Dermis microvascular lymphatic vessel endothelial cell (primary cell): ENCODE data around the gene ATP11A. TPM values are rescaled to one million over a fixed set of nuclear protein-coding genes. Genes with fewer than 3 reads are reported as not detected.

Experiments
- DNase-seq, 2 donors: peaks; one replicate each; pipeline versions ENCODE4 v3.0.0 to v3.0.0-alpha.2; 2010; ENCODE audit warnings: low read depth in 2 of 2
- total RNA-seq: library from RNA; depleted of rRNA; stranded (reverse); fragments of >200 nt; gene quantifications from 2 replicates; pipeline ENCODE4 v1.2.1, GENCODE V29; 2014

Gene ATP11A
- total RNA-seq, 1 donor from 2014 or later: 11.2 TPM

- DNase-seq: peak in 1 of 2 donors; percentile 84
These were observed 32.8 kb downstream of the ATP11A start for GRCh38 chr13:112722433-112723263.

GRCh38 chr13:112723771-112724170 is 33.9 kb downstream of the ATP11A start:
- DNase-seq: no peak

DNA sequence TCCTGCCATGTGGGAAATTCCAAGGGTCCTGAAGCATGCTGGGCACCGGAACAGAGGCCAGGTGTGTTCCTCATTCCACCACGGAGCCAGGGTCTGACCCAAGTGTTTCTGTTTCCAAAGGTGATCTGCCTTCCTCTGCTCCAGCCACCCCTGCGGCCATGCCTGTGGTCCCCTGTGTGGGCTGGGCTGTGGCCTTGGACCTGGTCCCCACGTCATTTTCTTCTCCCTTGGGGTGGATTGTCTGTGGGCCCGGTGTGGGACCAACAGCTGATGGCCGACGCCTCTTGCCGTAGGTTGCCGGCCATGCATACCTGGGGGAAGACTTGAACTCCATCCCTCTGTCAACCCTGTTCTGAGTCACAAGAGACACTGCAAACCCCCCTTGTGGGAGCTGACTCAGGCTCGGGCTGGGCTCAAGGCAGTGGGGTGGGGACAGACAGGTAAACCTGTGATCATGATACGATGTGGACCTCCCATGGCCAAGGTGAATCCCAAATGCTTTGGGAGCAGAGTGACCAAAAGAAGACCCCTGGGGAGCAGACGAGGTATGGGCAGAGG is 35.0 kb downstream of the ATP11A start:
- no peak for DNase-seq

DNA sequence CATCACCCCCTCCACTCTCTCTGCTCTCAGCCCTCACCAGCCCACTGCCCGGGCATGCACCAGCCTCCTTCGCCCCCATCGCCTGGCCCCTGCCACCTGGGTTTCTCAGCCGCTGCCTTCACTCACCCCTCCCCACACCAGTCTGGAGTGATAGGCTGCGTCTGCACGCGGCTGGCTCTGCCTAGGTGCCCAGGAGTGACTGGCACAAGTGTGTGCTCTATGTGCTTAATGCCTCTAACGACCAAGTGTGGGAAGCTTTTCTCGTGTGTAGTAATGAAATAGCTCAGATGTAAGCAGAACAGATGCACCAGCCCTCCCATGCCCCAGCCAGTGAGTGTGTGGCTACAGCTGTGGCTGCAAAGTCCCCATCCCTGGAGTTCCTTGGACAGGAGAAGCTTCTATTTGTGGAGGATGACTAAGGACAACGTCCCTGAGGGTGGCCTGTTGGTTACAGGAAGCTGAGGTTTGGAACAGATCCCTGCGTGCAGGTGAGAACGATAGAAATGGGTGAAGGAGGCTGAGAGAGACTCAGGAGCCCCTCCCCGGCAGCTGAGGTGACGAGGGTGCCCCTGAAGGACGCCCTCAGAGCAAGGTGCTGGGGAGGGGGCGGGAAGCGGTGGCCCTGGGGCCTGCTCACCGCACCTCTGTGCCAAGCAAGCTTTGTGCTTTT is 35.6 kb downstream of the ATP11A start:
- DNase-seq: no peak

DNA sequence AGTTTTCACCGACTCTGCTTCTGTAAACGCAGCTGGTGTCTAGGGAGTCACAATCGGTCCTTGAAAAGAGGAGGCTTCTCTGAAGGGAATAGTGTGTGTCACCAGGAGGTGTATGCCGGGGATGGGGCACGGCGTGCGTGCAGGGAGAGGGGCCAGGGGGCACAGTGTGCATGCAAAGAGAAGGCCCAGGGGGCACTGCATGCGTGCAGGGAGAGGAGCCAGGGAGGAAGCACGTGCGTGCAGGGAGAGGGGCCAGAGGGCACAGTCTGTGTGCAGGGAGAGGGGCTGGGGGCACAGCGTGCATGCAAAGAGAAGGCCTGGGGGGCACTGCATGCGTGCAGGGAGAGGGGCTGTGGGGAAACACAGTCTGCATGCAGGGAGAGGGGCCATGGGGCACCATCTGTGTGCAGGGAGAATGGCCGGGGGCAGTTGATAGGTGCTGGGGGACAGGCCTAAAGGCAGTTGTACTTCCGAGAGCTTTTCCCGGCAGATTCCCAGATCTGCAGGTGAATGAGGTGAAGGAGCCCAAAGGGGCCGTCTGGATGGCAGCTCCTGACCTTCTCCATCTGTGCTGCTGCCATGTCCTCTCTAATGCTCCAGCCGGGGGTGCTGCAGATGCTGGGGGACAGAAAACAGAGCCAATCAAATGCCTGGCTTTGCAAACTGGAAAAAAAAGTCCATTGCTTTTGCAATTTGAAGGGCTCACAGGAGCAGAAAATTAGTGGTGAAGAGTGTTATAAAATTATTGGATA is 36.4 kb downstream of the ATP11A start:
- no peak for DNase-seq

GRCh38 chr13:112727581-112727980 is 37.7 kb downstream of the ATP11A start:
- no peak for DNase-seq

DNA sequence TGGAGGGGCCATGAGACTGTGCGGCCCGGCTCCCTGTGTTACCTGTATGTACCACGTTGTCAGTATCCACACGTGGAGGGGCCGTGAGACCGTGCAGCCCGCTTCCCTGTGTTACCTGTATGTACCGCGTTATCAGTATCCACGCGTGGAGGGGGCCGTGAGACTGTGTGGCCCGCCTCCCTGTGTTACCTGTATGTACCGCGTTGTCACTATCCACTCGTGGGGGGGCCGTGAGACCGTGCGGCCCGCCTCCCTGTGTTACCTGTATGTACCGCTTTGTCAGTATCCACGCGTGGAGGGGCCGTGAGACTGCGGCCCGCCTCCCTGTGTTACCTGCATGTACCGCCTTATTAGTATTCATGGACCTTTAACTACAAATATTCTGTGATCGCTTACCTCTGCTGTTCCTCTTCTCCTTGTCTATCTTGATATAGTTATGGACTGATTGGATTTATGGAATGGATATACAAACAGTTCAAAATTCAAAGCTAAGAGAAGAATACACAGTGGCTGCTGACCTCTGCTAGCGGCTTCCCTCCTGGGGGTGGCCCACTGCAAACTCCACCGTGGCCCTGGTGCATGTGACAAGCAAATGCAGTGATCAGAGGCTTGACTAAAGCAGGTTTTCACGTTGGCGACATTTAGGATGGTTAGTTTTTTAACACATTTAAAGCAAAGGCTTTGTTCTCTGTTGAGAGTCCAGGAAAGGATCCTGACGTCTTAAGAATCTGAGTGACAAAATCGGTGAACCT is 38.7 kb downstream of the ATP11A start:
- DNase-seq: no peak

GRCh38 chr13:112729408-112729807 is 39.6 kb downstream of the ATP11A start:
- no peak for DNase-seq

- DNase-seq: no peak
These were observed 40.4 kb downstream of the ATP11A start for GRCh38 chr13:112730157-112730671.

GRCh38 chr13:112731667-112732616 is 42.1 kb downstream of the ATP11A start:
- no peak for DNase-seq

- no peak for DNase-seq
These were observed 42.8 kb downstream of the ATP11A start for GRCh38 chr13:112732679-112733078.

DNA sequence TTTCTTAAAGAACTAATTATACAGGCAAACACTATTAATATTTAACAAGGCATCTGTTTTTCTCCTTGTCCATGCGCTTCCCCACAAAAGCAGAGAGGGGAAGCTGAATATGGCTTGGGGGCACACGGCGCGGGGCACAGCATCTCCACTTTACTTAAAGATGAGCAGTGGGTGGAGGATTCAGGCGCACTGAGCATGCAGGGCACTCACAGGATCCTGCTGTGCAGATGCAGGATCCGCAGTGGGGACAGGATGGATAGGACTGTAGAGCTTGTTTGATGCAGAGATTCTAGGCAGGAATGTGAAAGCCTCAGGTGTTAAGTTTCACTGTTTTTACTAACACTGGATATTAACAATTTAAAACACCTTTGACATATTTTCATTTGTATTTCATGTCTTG is 43.3 kb downstream of the ATP11A start:
- no peak for DNase-seq

GRCh38 chr13:112733661-112734379 is 44.0 kb downstream of the ATP11A start:
- DNase-seq: no peak

DNA sequence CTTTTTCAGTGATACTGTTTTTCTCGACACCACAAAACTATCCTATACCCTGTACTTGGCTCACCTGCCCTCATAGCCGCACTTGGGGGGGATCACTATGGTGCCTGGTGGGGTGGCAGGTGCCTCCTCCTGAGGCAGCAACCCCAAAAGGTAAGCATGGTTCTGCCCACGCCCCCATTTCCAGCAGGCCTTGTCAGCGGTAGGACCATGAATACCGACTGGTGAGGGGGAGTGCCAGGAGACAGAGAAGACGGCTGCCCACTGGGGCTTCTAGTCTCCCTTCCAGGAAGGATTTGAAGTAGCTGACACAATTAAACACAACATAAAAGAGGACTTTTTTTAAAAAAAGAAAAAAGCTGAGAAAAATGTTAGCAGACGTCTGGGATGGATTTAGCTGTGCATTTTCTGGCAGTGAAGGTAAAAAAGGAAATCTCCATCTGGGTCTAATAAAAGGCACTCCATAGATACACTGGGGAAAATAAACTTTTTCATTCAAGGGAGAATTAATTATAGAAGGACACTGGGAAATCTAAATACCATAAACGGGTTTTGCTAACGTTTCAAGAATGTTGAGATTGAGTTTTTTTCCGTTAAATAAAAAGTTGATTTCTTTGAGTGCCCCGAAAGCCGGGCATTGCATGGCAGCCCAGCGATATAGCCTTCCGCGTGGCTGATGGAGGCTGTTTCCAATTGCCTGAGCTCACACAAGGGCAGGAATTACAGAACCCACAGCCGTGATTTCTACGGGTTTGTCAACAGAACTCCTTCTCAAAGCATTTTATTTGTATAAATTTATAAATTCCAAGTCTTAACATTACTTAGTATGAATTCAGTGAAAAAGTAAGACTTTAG is 45.1 kb downstream of the ATP11A start:
- DNase-seq: no peak

GRCh38 chr13:112735791-112736190 is 46.0 kb downstream of the ATP11A start:
- DNase-seq: no peak

- no peak for DNase-seq
These were observed 47.5 kb downstream of the ATP11A start for GRCh38 chr13:112737294-112737693.

DNA sequence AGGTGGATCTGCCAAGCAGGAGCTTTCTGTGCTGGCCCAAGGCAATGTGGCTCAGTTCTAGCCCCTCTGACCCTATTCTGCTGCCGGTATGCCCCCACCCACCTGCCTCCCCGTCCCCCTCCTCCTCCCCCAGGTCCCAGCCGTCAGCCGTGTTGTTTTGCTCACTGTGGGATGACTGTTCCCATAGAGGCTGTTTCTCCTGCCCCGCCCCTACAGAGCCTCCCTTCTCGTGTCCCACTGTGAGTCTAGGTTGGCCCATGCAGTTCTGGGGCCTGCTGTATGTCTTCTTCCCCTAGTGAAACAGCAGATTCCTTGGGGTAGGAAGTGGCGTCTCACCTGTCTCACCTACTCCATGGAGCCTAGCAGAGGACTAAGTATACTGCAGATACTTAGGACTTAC is 48.8 kb downstream of the ATP11A start:
- no peak for DNase-seq

DNA sequence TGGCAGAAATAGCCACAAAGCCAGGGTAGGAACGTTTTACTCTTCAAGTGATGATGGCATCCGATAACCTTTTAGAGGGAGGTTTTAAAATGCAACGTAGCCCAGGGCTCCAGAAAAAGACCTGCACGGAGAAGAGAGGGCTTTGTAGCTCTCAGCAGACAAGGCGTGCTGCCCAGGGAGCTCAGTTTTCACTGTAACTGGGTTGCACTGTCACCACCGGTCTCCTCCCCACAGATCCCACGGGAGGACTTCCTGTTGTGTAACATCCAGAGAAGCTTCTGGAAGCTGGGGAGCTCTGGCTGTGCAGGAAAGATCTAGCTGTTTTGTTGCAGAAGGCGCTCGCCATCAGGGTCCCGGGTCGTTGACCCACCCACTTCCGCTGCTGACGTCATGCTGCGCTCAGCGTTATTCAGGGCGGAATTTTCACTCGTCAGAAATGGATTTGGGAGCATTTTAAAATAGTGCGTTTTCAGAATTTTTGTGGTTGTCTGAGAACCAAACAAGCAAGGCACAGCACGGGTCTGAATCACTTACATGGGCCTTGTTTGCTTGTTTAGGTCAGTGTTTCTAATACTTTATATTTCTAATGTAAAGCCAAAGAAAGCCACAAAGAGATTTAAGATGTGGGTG is 50.8 kb downstream of the ATP11A start:
- peak; percentile 81 to 94 for DNase-seq
